Measurements from ENCODE around the gene ETNPPL. TPM values are rescaled to one million over a fixed set of nuclear protein-coding genes. Genes with fewer than 3 reads are reported as not detected.

Gene ETNPPL
- total and polyA plus RNA-seq, 8 donors, result 0.25 TPM; not detected in 7

GRCh38 chr4:108749119-108749518 lies 13.7 kb downstream of the ETNPPL start:
- ATAC-seq (no peak), FAIRE-seq (no peak), DNase-seq (no peak)
- no peak for TF ChIP-seq CTCF (IDR thresholded peaks at IDR 0.05)
- Histone ChIP-seq H3K36me3 (no peaks in the 10 kb centered on the region), H3K4me3 (no peak overlapping the region), H3K27me3 (no peaks in the 10 kb centered on the region), H3K9me3 (no peaks in the 10 kb centered on the region), H3K27ac (no peak overlapping the region), H3K4me1 (no peaks in the 10 kb centered on the region)
- WGBS, 2 donors, result 76 to 82% methylated on average over 8 of the region's 8 CpGs
- intact Hi-C loops (cut with DNase I), result no loop called here

- DNase-seq, result no peak
- H3K4me3 ChIP-seq, result no peak overlapping the region
- no peaks in the 10 kb centered on the region for H3K9me3 ChIP-seq
- 58 to 63% methylated on average over 3 of the region's 3 CpGs for WGBS, 2 donors
- H3K4me1 ChIP-seq, result no peaks in the 10 kb centered on the region
- no peak for FAIRE-seq
- TF ChIP-seq CTCF (IDR thresholded peaks at IDR 0.05), result no peak
- H3K27me3 ChIP-seq, result no peaks in the 10 kb centered on the region
- H3K27ac ChIP-seq, result no peak overlapping the region
- intact Hi-C loops (cut with DNase I), result no loop called here
- no peak for ATAC-seq
- no peaks in the 10 kb centered on the region for H3K36me3 ChIP-seq
Measured at GRCh38 chr4:108746511-108746910, 16.3 kb downstream of the ETNPPL start.

- Histone ChIP-seq H3K27me3 (no peaks in the 10 kb centered on the region), H3K27ac (no peak overlapping the region), H3K9me3 (no peaks in the 10 kb centered on the region), H3K4me3 (no peak overlapping the region), H3K4me1 (no peaks in the 10 kb centered on the region), H3K36me3 (no peaks in the 10 kb centered on the region)
- no peak for TF ChIP-seq CTCF (IDR thresholded peaks at IDR 0.05)
- FAIRE-seq, result no peak
- intact Hi-C loops (cut with DNase I), result no loop called here
- no peak for ATAC-seq
- no peak for DNase-seq
Measured at GRCh38 chr4:108744307-108744706, 18.5 kb downstream of the ETNPPL start.

- no peaks in the 10 kb centered on the region for H3K9me3 ChIP-seq
- no peaks in the 10 kb centered on the region for H3K36me3 ChIP-seq
- no peak for ATAC-seq
- no peak overlapping the region for H3K4me3 ChIP-seq
- 65% methylated on average over 13 of the region's 13 CpGs for WGBS, 2 donors
- no peak for FAIRE-seq
- H3K27ac ChIP-seq, result no peak overlapping the region
- no peaks in the 10 kb centered on the region for H3K27me3 ChIP-seq
- intact Hi-C loops (cut with DNase I), result no loop called here
- TF ChIP-seq CTCF (IDR thresholded peaks at IDR 0.05), result no peak
- no peaks in the 10 kb centered on the region for H3K4me1 ChIP-seq
- DNase-seq, result no peak
Measured at GRCh38 chr4:108742451-108743420, 20.1 kb downstream of the ETNPPL start.

Data from pancreas (tissue), 10 donors.